ENCODE results near the gene CAPN3. TPM values are rescaled to one million over a fixed set of nuclear protein-coding genes. Genes with fewer than 3 reads are reported as not detected.

CAPN3 gene
- total RNA-seq, 1 donor from 2014 or later: not detected

DNA sequence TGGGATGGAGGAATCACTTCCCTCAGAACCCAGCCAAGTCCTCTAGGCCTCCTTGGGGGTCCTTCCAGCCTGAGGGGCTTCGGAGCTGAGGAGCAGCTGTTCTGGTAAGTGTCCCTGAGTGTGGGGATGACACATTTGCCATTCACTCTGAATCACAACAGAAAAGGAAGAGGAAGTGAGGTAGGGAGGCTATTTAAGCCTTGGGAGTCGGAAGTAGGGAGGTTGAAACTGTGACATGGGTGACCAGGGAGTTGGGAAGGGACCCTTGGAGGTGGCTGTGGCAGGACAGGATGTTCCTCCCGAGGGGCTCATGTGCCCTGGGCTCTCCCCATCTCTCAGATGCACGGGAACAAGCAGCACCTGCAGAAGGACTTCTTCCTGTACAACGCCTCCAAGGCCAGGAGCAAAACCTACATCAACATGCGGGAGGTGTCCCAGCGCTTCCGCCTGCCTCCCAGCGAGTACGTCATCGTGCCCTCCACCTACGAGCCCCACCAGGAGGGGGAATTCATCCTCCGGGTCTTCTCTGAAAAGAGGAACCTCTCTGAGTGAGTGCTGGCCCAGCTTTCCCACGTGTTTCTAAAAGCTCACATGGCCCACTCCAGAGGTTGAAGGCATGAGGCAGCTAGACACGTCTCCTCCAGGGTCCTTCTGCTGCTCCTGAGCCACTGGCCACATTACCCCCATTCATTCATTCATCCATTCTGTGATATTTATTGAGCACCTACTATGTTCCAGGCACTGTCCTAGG lies 43.3 kb downstream of the CAPN3 start:
- no peaks in the 10 kb centered on the region for H3F3A ChIP-seq (ENCODE audit: low read depth)
- no peak for TF ChIP-seq EZH2 (IDR thresholded peaks at IDR 0.05)
- TF ChIP-seq, protein P1, sequence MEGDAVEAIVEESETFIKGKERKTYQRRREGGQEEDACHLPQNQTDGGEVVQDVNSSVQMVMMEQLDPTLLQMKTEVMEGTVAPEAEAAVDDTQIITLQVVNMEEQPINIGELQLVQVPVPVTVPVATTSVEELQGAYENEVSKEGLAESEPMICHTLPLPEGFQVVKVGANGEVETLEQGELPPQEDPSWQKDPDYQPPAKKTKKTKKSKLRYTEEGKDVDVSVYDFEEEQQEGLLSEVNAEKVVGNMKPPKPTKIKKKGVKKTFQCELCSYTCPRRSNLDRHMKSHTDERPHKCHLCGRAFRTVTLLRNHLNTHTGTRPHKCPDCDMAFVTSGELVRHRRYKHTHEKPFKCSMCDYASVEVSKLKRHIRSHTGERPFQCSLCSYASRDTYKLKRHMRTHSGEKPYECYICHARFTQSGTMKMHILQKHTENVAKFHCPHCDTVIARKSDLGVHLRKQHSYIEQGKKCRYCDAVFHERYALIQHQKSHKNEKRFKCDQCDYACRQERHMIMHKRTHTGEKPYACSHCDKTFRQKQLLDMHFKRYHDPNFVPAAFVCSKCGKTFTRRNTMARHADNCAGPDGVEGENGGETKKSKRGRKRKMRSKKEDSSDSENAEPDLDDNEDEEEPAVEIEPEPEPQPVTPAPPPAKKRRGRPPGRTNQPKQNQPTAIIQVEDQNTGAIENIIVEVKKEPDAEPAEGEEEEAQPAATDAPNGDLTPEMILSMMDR (IDR thresholded peaks at IDR 0.05): no peak
- TF ChIP-seq EZH2phosphoT487 (IDR thresholded peaks at IDR 0.05): no peak
- no peak overlapping the region for H3K4me2 ChIP-seq
- H3K4me3 ChIP-seq: no peak overlapping the region
- no peak overlapping the region for H3K27ac ChIP-seq
- DNase-seq (ENCODE audit: low spot score): no peak
- no peaks in the 10 kb centered on the region for H3K27me3 ChIP-seq
- no peaks in the 10 kb centered on the region for H3K36me3 ChIP-seq
- H3K4me3 Mint-ChIP-seq: no peak overlapping the region
- H3K9me3 ChIP-seq (ENCODE audit: low read depth): no peaks in the 10 kb centered on the region
- H3K4me1 Mint-ChIP-seq: no peaks in the 10 kb centered on the region
- no peaks in the 10 kb centered on the region for H3K79me2 ChIP-seq (ENCODE audit: low read depth)
- H3K4me1 ChIP-seq: no peaks in the 10 kb centered on the region
- H3K27ac Mint-ChIP-seq: peak overlapping the region; percentile 67
- no peaks in the 10 kb centered on the region for H3K36me3 Mint-ChIP-seq
- H4K20me1 ChIP-seq (ENCODE audit: low read depth): no peaks in the 10 kb centered on the region
- no peaks in the 10 kb centered on the region for H3K9me3 Mint-ChIP-seq
- no peaks in the 10 kb centered on the region for H3K27me3 Mint-ChIP-seq (ENCODE audit: insufficient read depth, low read depth)
- no peak overlapping the region for H3K9ac ChIP-seq
- no peak overlapping the region for H2AFZ ChIP-seq (replicated peaks)

DNA sequence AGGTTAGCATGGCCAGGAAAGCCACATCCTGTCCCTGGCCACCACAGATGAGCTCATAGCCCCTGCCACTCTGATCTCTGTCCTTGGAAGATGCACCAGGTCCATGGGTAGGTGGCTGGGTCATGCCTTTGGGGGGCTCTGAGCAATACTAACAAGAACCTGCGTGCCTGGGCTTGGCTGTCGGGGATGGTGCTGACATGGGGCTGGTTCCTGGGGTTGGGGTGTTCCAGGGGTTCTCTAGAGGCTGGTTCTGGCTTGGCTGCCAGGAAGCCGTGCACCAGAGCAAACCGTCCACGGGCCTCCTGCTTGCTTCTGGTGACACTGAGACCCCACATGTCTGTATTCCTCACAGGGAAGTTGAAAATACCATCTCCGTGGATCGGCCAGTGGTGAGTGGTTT lies 44.1 kb downstream of the CAPN3 start:
- Histone ChIP-seq H3K4me2 (no peak overlapping the region), H3K4me1 (no peaks in the 10 kb centered on the region), H3K36me3 (no peaks in the 10 kb centered on the region), H3K9me3 (ENCODE audit: low read depth) (no peaks in the 10 kb centered on the region), H4K20me1 (ENCODE audit: low read depth) (no peaks in the 10 kb centered on the region), H3K9ac (no peak overlapping the region), H2AFZ (replicated peaks) (no peak overlapping the region), H3K27ac (no peak overlapping the region), H3F3A (ENCODE audit: low read depth) (no peaks in the 10 kb centered on the region), H3K27me3 (no peaks in the 10 kb centered on the region), H3K79me2 (ENCODE audit: low read depth) (no peaks in the 10 kb centered on the region), H3K4me3 (no peak overlapping the region)
- H3K4me1 Mint-ChIP-seq: no peaks in the 10 kb centered on the region
- DNase-seq (ENCODE audit: low spot score): no peak
- TF ChIP-seq EZH2phosphoT487 (IDR thresholded peaks at IDR 0.05) (no peak), EZH2 (IDR thresholded peaks at IDR 0.05) (no peak)
- TF ChIP-seq, protein P1 (IDR thresholded peaks at IDR 0.05): no peak
- no peaks in the 10 kb centered on the region for H3K36me3 Mint-ChIP-seq
- no peaks in the 10 kb centered on the region for H3K27me3 Mint-ChIP-seq (ENCODE audit: insufficient read depth, low read depth)
- H3K4me3 Mint-ChIP-seq: no peak overlapping the region
- no peak overlapping the region for H3K27ac Mint-ChIP-seq
- H3K9me3 Mint-ChIP-seq: no peaks in the 10 kb centered on the region

DNA sequence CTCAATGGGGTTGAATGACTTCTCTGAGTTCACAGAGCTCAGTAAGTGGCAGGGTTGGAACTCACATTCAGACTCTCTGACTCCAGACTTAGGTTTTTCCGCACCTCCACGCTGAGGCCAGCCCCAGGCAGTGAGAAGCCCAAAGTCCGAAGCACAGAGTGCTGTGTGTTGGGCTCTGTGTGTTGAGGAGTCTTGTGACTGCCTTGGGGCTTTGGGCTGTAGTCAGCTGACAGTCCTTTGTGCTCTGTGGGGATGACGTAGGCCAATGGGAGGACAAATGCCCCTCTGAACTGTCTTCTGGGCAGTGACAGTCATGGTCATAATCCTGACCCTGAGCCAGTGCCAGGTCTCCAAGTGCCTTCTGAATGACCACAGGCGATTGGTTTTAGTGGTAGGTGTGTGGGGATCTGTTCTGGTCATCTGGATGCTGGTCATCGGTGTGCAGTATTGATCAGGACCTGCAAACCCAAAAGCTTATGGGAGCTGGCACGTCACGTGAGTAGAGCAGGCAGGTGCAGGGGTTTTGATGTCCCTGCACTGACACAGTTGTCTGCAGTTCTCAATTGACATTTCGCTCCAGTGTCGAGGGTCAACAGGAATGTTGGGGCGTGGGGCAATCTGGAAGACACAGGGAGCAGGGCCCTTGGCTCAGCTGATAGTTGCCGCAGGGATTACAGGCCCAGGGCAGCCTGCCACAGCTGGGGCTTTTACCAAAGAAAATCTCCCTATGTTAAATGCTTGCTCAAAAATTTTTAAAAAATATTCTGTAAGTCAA lies 45.3 kb downstream of the CAPN3 start:
- H3K9ac ChIP-seq: no peak overlapping the region
- Mint-ChIP-seq H3K4me1 (no peaks in the 10 kb centered on the region), H3K27ac (no peak overlapping the region), H3K27me3 (ENCODE audit: insufficient read depth, low read depth) (peaks cover 2% of the 10 kb centered on the region), H3K4me3 (no peak overlapping the region), H3K9me3 (no peaks in the 10 kb centered on the region), H3K36me3 (no peaks in the 10 kb centered on the region)
- no peak for DNase-seq (ENCODE audit: low spot score)
- no peaks in the 10 kb centered on the region for H3K27me3 ChIP-seq
- H3K79me2 ChIP-seq (ENCODE audit: low read depth): no peaks in the 10 kb centered on the region
- H4K20me1 ChIP-seq (ENCODE audit: low read depth): no peaks in the 10 kb centered on the region
- H3K4me2 ChIP-seq: no peak overlapping the region
- H3F3A ChIP-seq (ENCODE audit: low read depth): no peaks in the 10 kb centered on the region
- H3K27ac ChIP-seq: no peak overlapping the region
- H3K9me3 ChIP-seq (ENCODE audit: low read depth): no peaks in the 10 kb centered on the region
- TF ChIP-seq EZH2 (IDR thresholded peaks at IDR 0.05): no peak
- TF ChIP-seq, protein P1 (IDR thresholded peaks at IDR 0.05): no peak
- TF ChIP-seq EZH2phosphoT487 (IDR thresholded peaks at IDR 0.05): no peak
- H3K4me3 ChIP-seq: no peak overlapping the region
- peak overlapping the region; percentile 47 for H2AFZ ChIP-seq (replicated peaks)
- H3K4me1 ChIP-seq: no peaks in the 10 kb centered on the region
- no peaks in the 10 kb centered on the region for H3K36me3 ChIP-seq
